Measurements from ENCODE around the gene GALNT17.

GRCh38 chr7:71454981-71455380, 323.0 kb downstream of the GALNT17 start:
- TF ChIP-seq FOXA1 (IDR thresholded peaks at IDR 0.05) (no peak), BHLHE40 (IDR thresholded peaks at IDR 0.05; ENCODE audit: borderline replicate concordance) (no peak), ARNT (IDR thresholded peaks at IDR 0.05) (no peak), HDGF (IDR thresholded peaks at IDR 0.05; ENCODE audit: borderline replicate concordance) (no peak), FOXM1 (IDR thresholded peaks at IDR 0.05; ENCODE audit: borderline replicate concordance) (no peak), L3MBTL2 (conservative IDR thresholded peaks at IDR 0.05) (no peak), ELF4 (IDR thresholded peaks at IDR 0.05) (no peak), CTBP1 (IDR thresholded peaks at IDR 0.05; ENCODE audit: borderline replicate concordance) (no peak)
